RWPE1 (cell line): ENCODE data around the gene GALNT13.

Experiments used
- CTCF ChIA-PET: fragments of 350-600 bp; sonication (Branson Sonifier 250); formaldehyde crosslinking; extraction: SDS; loops from one replicate; lab custom pipeline; 2021; lab: Yijun Ruan, JAX
- POLR2A ChIA-PET: fragments of 400-600 bp; formaldehyde crosslinking; extraction: SDS; loops from one replicate; lab custom pipeline; 2020; ENCODE audit warnings: antibody characterized with exemption; ENCODE audit not compliant: low non-redundant PET; lab: Yijun Ruan, JAX
- DNase-seq: peaks from one replicate; pipeline ENCODE4 v3.0.0; 2012; ENCODE audit warnings: low spot score
- H3K27ac ChIP-seq: fragments of 450-650 bp; 2 replicates; pipeline ENCODE4 v1.5.1; 2017
- CTCF ChIP-seq: fragments of 450-650 bp; conservative IDR thresholded peaks from 2 replicates; pipeline ENCODE4 v1.5.1; 2017; ENCODE audit warnings: low read depth, mild to moderate bottlenecking

Gene GALNT13

GRCh38 chr2:154289870-154290269, 418.1 kb downstream of the GALNT13 start:
- TF ChIP-seq CTCF, result no peak
- ChIA-PET CTCF (no interaction called here), POLR2A (no interaction called here)

GRCh38 chr2:154291511-154291910, 419.8 kb downstream of the GALNT13 start:
- DNase-seq, result no peak
- CTCF ChIA-PET, result interaction anchor here (0.6 kb wide), 1 partner anchor 475 kb away, joined by 3 read pairs; no protein-coding TSS in a partner anchor

More at GRCh38 chr2:154289870-154290269, 418.1 kb downstream of the GALNT13 start:
- no peak overlapping the region for H3K27ac ChIP-seq
- DNase-seq, result no peak

GRCh38 chr2:154291927-154292326, 420.2 kb downstream of the GALNT13 start:
- no peak for TF ChIP-seq CTCF
- H3K27ac ChIP-seq, result no peak overlapping the region
- no peak for DNase-seq
- ChIA-PET POLR2A (no interaction called here), CTCF (interaction anchor here (0.6 kb wide), 1 partner anchor 475 kb away, joined by 3 read pairs; no protein-coding TSS in a partner anchor)

More at GRCh38 chr2:154291511-154291910, 419.8 kb downstream of the GALNT13 start:
- POLR2A ChIA-PET, result no interaction called here
- TF ChIP-seq CTCF, result no peak
- no peak overlapping the region for H3K27ac ChIP-seq

- POLR2A ChIA-PET, result no interaction called here
- no peak for DNase-seq
- no peak for TF ChIP-seq CTCF
- no peak overlapping the region for H3K27ac ChIP-seq
- CTCF ChIA-PET, result no interaction called here
These were observed 422.1 kb downstream of the GALNT13 start for GRCh38 chr2:154293864-154294263.

- no peak overlapping the region for H3K27ac ChIP-seq
- DNase-seq, result no peak
- ChIA-PET POLR2A (no interaction called here), CTCF (no interaction called here)
- TF ChIP-seq CTCF, result no peak
These were observed 434.7 kb downstream of the GALNT13 start for GRCh38 chr2:154306266-154306970.

- no peak for TF ChIP-seq CTCF
- ChIA-PET POLR2A (no interaction called here), CTCF (no interaction called here)
- no peak for DNase-seq
- H3K27ac ChIP-seq, result no peak overlapping the region
These were observed 435.3 kb downstream of the GALNT13 start for GRCh38 chr2:154307007-154307406.
